Measurements from ENCODE around the gene HDAC4. TPM values are rescaled to one million over a fixed set of nuclear protein-coding genes. Genes with fewer than 3 reads are reported as not detected.

HDAC4 gene
- total and polyA plus RNA-seq, 5 donors = 7.8 to 29.1 (median 22.5) TPM

DNA sequence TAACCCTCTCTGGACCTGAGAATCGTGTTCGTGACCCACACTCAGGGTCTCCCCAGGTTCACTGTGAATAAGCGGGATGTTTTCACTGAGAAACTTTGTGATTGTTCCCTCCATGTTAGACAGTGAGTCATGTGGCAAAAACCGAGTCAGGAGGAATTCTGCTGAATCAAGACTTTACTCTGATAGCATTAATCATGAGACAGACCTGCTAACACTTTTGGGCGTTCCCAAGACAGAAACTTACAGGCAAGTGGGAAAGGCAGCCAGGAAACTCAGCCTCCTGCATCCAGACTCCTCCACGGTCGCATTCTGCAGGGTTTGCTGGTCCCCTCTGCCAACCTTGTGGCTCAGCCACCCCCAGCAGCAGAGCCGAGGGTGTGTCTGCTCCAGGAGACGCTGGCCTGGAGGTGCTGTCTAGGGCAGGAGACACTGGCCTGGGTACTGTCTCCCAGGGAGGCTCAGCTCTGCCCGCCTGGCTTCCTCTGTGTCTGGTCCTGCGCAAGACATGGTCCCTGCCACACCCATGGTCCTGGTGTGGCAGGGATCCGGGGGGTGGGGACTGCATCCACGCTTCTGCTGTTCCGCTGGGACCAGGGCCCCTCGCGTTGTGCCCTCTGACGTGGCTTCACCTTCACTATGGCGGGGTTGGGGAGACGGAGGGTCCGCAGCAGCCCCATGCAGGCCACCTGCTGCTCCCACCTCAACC is 375.6 kb downstream of the HDAC4 start:
- H3K4me1 ChIP-seq (ENCODE audit: control insufficient read depth, insufficient read depth, low read length) = no peaks in the 10 kb centered on the region
- H3K27ac ChIP-seq (ENCODE audit: low read length) = no peak overlapping the region
- DNase-seq = peak in 1 of 3 donors; percentile 26

GRCh38 chr2:239024226-239024625 is 376.6 kb downstream of the HDAC4 start:
- intact Hi-C loops (cut with DNase I) = no loop called here
- no peak overlapping the region for H3K4me3 ChIP-seq (ENCODE audit: low read length)
- no peaks in the 10 kb centered on the region for H3K27me3 ChIP-seq (ENCODE audit: control insufficient read depth, insufficient read depth)
- H3K27ac ChIP-seq (ENCODE audit: low read length) = no peak overlapping the region
- DNase-seq (peak in 1 of 3 donors; percentile 13), ATAC-seq (no peak)
- no peaks in the 10 kb centered on the region for H3K4me1 ChIP-seq (ENCODE audit: control insufficient read depth, insufficient read depth, low read length)
- no peaks in the 10 kb centered on the region for H3K9me3 ChIP-seq (ENCODE audit: control insufficient read depth, low read length)
- 82% methylated on average over 7 of the region's 7 CpGs for WGBS

More for the DNA sequence above, 375.6 kb downstream of the HDAC4 start:
- intact Hi-C loops (cut with DNase I) = no loop called here
- WGBS = 80% methylated on average over 20 of the region's 20 CpGs
- Histone ChIP-seq H3K9me3 (ENCODE audit: control insufficient read depth, low read length) (no peaks in the 10 kb centered on the region), H3K27me3 (ENCODE audit: control insufficient read depth, insufficient read depth) (no peaks in the 10 kb centered on the region), H3K4me3 (ENCODE audit: low read length) (no peak overlapping the region)
- ATAC-seq = no peak

- intact Hi-C loops (cut with DNase I) = no loop called here
- WGBS = 85% methylated on average over 16 of the region's 16 CpGs
- no peak for ATAC-seq
Measured at GRCh38 chr2:239022437-239023260, 378.2 kb downstream of the HDAC4 start.

GRCh38 chr2:239021651-239022436 is 379.0 kb downstream of the HDAC4 start:
- Histone ChIP-seq H3K27ac (ENCODE audit: low read length) (no peak overlapping the region), H3K9me3 (ENCODE audit: control insufficient read depth, low read length) (no peaks in the 10 kb centered on the region), H3K4me1 (ENCODE audit: control insufficient read depth, insufficient read depth, low read length) (no peaks in the 10 kb centered on the region), H3K4me3 (ENCODE audit: low read length) (no peak overlapping the region), H3K27me3 (ENCODE audit: control insufficient read depth, insufficient read depth) (no peaks in the 10 kb centered on the region)
- intact Hi-C loops (cut with DNase I) = no loop called here
- ATAC-seq (no peak), DNase-seq (peak in 1 of 3 donors; percentile 11)
- WGBS = 83% methylated on average over 18 of the region's 18 CpGs

More at GRCh38 chr2:239022437-239023260, 378.2 kb downstream of the HDAC4 start:
- Histone ChIP-seq H3K4me3 (ENCODE audit: low read length) (no peak overlapping the region), H3K27me3 (ENCODE audit: control insufficient read depth, insufficient read depth) (no peaks in the 10 kb centered on the region), H3K9me3 (ENCODE audit: control insufficient read depth, low read length) (no peaks in the 10 kb centered on the region), H3K27ac (ENCODE audit: low read length) (no peak overlapping the region), H3K4me1 (ENCODE audit: control insufficient read depth, insufficient read depth, low read length) (no peaks in the 10 kb centered on the region)
- DNase-seq = peak in 1 of 3 donors; percentile 12

DNA sequence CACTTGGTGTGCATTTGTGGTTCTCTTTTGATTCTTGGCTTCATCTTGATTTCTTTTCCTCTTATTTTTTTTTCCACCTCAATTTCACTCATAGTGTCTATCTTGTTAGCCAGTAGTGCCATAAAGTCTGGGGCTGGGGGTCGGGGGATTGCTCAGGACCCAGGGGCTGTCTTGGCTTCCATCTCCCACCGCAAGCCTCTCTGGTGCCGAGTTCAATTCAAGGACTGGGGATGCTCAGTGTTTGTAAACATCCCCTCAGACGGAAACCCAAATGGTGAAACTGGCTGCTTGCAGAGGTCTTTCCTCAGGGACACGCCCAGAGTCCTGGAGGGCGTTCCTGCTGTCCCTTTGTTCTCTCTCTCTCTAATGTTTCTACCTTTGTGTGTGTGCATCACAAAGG is 379.6 kb downstream of the HDAC4 start:
- Histone ChIP-seq H3K9me3 (ENCODE audit: control insufficient read depth, low read length) (no peaks in the 10 kb centered on the region), H3K4me1 (ENCODE audit: control insufficient read depth, insufficient read depth, low read length) (no peaks in the 10 kb centered on the region), H3K27ac (ENCODE audit: low read length) (no peak overlapping the region), H3K27me3 (ENCODE audit: control insufficient read depth, insufficient read depth) (no peaks in the 10 kb centered on the region), H3K4me3 (ENCODE audit: low read length) (no peak overlapping the region)
- intact Hi-C loops (cut with DNase I) = no loop called here
- no peak for ATAC-seq
- DNase-seq = peak in 1 of 3 donors; percentile 4
- WGBS = 85% methylated on average over 6 of the region's 6 CpGs

DNA sequence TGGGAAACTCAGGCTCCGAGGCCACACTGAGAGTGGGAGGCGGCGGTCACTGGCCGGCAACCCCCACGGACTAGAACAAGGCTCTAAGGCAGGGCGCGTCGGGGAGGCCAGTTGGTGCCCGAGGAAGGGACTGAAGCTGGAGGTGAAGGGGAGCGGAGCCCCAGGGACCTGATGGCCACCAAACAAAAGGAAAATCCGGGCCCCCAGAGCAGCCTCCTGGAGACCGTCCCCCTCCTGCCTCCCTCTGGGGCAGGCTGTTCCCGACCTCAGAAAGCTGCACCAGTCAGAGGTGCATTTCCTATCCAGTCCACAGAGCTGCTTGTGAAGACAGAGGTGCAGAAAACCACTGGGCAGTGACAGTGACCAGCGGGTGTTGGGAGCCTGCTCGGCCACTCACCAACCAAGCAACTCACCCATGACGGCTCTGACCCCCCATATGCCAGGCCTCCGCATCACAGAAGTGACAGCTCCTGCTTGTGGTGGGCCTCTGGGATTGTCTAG is 380.2 kb downstream of the HDAC4 start:
- no peaks in the 10 kb centered on the region for H3K27me3 ChIP-seq (ENCODE audit: control insufficient read depth, insufficient read depth)
- H3K9me3 ChIP-seq (ENCODE audit: control insufficient read depth, low read length) = no peaks in the 10 kb centered on the region
- no peak overlapping the region for H3K4me3 ChIP-seq (ENCODE audit: low read length)
- intact Hi-C loops (cut with DNase I) = no loop called here
- DNase-seq (peak in 1 of 3 donors; percentile 19), ATAC-seq (no peak)
- no peaks in the 10 kb centered on the region for H3K4me1 ChIP-seq (ENCODE audit: control insufficient read depth, insufficient read depth, low read length)
- WGBS = 84% methylated on average over 17 of the region's 17 CpGs
- no peak overlapping the region for H3K27ac ChIP-seq (ENCODE audit: low read length)

DNA sequence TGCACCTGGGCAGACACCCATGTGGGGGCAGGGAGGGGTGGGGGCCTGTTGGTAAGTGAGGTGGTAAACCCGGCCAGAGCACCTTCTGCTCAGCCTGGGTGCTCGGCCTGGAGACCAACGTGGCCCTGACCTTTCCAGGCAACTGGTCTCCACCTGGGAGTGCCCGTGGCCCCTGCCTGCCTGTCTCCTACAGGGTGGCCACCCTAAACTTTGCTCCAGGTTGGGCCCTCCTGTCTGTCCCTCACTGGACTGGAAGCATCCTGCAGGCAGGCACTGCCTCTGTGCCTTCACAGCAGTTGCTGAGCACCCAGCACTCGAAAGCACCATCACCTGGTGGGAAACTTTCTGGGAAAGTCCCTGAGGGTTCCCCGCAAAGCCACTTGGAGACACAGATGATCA is 381.6 kb downstream of the HDAC4 start:
- no peak overlapping the region for H3K27ac ChIP-seq (ENCODE audit: low read length)

GRCh38 chr2:239018271-239019182 is 382.3 kb downstream of the HDAC4 start:
- WGBS = 73% methylated on average over 17 of the region's 17 CpGs
- no peak overlapping the region for H3K27ac ChIP-seq (ENCODE audit: low read length)
- H3K4me3 ChIP-seq (ENCODE audit: low read length) = no peak overlapping the region
- intact Hi-C loops (cut with DNase I) = no loop called here
- ATAC-seq (no peak), DNase-seq (peak in 1 of 3 donors; percentile 28)
- no peaks in the 10 kb centered on the region for H3K27me3 ChIP-seq (ENCODE audit: control insufficient read depth, insufficient read depth)
- H3K9me3 ChIP-seq (ENCODE audit: control insufficient read depth, low read length) = no peaks in the 10 kb centered on the region
- H3K4me1 ChIP-seq (ENCODE audit: control insufficient read depth, insufficient read depth, low read length) = no peaks in the 10 kb centered on the region

More for the DNA sequence above, 381.6 kb downstream of the HDAC4 start:
- 91% methylated on average over 6 of the region's 6 CpGs for WGBS
- no peaks in the 10 kb centered on the region for H3K4me1 ChIP-seq (ENCODE audit: control insufficient read depth, insufficient read depth, low read length)
- no peak for ATAC-seq
- no peaks in the 10 kb centered on the region for H3K27me3 ChIP-seq (ENCODE audit: control insufficient read depth, insufficient read depth)
- H3K4me3 ChIP-seq (ENCODE audit: low read length) = no peak overlapping the region
- no peak for DNase-seq
- intact Hi-C loops (cut with DNase I) = no loop called here
- H3K9me3 ChIP-seq (ENCODE audit: control insufficient read depth, low read length) = no peaks in the 10 kb centered on the region

DNA sequence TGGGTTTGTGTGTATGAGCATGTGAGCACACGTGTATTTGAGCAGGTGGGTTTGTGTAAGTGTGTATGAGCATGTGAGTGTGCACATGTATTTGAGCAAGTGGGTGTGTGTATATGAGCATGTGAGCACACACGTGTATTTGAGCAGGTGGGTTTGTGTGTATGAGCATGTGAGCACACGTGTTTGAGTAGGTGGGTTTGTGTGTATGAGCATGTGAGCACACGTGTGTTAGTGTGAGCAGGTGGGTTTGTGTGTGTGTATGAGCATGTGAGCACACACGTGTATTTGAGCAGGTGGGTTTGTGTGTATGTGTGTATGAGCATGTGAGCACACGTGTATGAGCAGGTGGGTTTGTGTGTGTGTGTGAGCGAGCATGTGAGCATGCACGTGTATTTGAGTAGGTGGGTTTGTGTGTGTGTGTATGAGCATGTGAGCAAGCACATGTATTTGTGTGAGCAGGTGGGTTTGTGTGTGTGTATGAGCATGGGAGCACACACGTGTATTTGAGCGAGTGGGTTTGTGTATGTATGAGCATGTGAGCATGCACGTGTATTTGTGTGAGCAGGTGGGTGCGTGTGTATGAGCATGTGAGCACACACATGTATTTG is 383.2 kb downstream of the HDAC4 start:
- ATAC-seq (no peak), DNase-seq (no peak)
- intact Hi-C loops (cut with DNase I) = no loop called here
- H3K4me3 ChIP-seq (ENCODE audit: low read length) = no peak overlapping the region
- H3K27ac ChIP-seq (ENCODE audit: low read length) = no peak overlapping the region
- no peaks in the 10 kb centered on the region for H3K27me3 ChIP-seq (ENCODE audit: control insufficient read depth, insufficient read depth)
- H3K4me1 ChIP-seq (ENCODE audit: control insufficient read depth, insufficient read depth, low read length) = no peaks in the 10 kb centered on the region
- H3K9me3 ChIP-seq (ENCODE audit: control insufficient read depth, low read length) = no peaks in the 10 kb centered on the region
- 94% methylated on average over 12 of the region's 12 CpGs for WGBS

Measured in right cardiac atrium (tissue), 5 donors.